Cardiac muscle cell (in vitro differentiated cells and primary cell): ENCODE measurements around the gene CELSR1. TPM values are rescaled to one million over a fixed set of nuclear protein-coding genes. Genes with fewer than 3 reads are reported as not detected.

Experiments
- DNase-seq, 2 donors: peaks; one replicate each; pipeline versions ENCODE4 v3.0.0 to v3.0.0-alpha.2; 2010 to 2017; ENCODE audit warnings: low read depth in 1 of 2, low spot score in 1 of 2
- H3K27ac ChIP-seq: fragments of 200-600 bp; sonication (generic); 2 replicates; pipeline ENCODE4 v1.5.1; 2016
- H3K27me3 ChIP-seq: fragments of 200-600 bp; sonication (generic); 2 replicates; pipeline ENCODE4 v1.6.0; 2016; ENCODE audit warnings: control low read depth
- H3K36me3 ChIP-seq: fragments of 200-600 bp; sonication (generic); 2 replicates; pipeline ENCODE4 v1.5.1; 2016; ENCODE audit warnings: control low read depth
- H3K4me1 ChIP-seq: fragments of 200-600 bp; sonication (generic); 2 replicates; pipeline ENCODE4 v1.8.1; 2017; ENCODE audit warnings: low read depth, mild to moderate bottlenecking, mixed run types
- H3K4me3 ChIP-seq: fragments of 200-600 bp; sonication (generic); 2 replicates; pipeline ENCODE4 v1.5.1; 2016; ENCODE audit warnings: mild to moderate bottlenecking
- H3K9me3 ChIP-seq: fragments of 200-600 bp; sonication (generic); 2 replicates; pipeline ENCODE4 v1.5.1; 2017; ENCODE audit warnings: low read depth, mild to moderate bottlenecking, control low read depth
- CTCF ChIP-seq: IDR thresholded peaks from 2 replicates; pipeline ENCODE4 v1.5.1; 2012; ENCODE audit warnings: low read depth, mild to moderate bottlenecking, low read length
- polyA plus RNA-seq: library from polyadenylated mRNA; unstranded; fragments of >200 nt; fragmentation: Nextera tagmentation; extraction: Ambion mirVana; gene quantifications from 2 replicates; pipeline ENCODE4 v1.2.1, GENCODE V29; 2016
- total RNA-seq: library from RNA; depleted of rRNA; stranded (reverse); fragments of >200 nt; gene quantifications from 2 replicates; pipeline ENCODE4 v1.2.3, GENCODE V29; 2016

The CELSR1 gene
- total and polyA plus RNA-seq, 2 experiments from 2014 or later: 9.0 to 37.4 TPM

- no peak for TF ChIP-seq CTCF
- peak; percentile 69 to 82 for DNase-seq
- peak overlapping the region; percentile 77 for H3K4me3 ChIP-seq
- no peaks in the 10 kb centered on the region for H3K36me3 ChIP-seq
- peak overlapping the region; percentile 10 for H3K27ac ChIP-seq
- H3K27me3 ChIP-seq: no peaks in the 10 kb centered on the region
- H3K9me3 ChIP-seq: no peaks in the 10 kb centered on the region
- peaks cover 39% of the 10 kb centered on the region for H3K4me1 ChIP-seq
These were observed 39.3 kb upstream of the CELSR1 start for GRCh38 chr22:46576556-46577367.

GRCh38 chr22:46575911-46576555 lies 38.6 kb upstream of the CELSR1 start:
- H3K27ac ChIP-seq: peak overlapping the region; percentile 37
- peak overlapping the region; percentile 28 for H3K4me3 ChIP-seq
- H3K4me1 ChIP-seq: peaks cover 39% of the 10 kb centered on the region
- no peaks in the 10 kb centered on the region for H3K9me3 ChIP-seq
- TF ChIP-seq CTCF: no peak
- H3K27me3 ChIP-seq: no peaks in the 10 kb centered on the region
- H3K36me3 ChIP-seq: no peaks in the 10 kb centered on the region
- DNase-seq: peak in 1 of 2 donors; percentile 38

- Histone ChIP-seq H3K9me3 (no peaks in the 10 kb centered on the region), H3K4me3 (no peak overlapping the region), H3K27ac (peak overlapping the region; percentile 37), H3K27me3 (no peaks in the 10 kb centered on the region), H3K4me1 (peaks cover 37% of the 10 kb centered on the region), H3K36me3 (no peaks in the 10 kb centered on the region)
- peak; percentile 36 to 43 for DNase-seq
- TF ChIP-seq CTCF: no peak
These were observed 37.8 kb upstream of the CELSR1 start for GRCh38 chr22:46574993-46575910.

- Histone ChIP-seq H3K9me3 (no peaks in the 10 kb centered on the region), H3K27me3 (no peaks in the 10 kb centered on the region), H3K36me3 (no peaks in the 10 kb centered on the region), H3K4me1 (peaks cover 30% of the 10 kb centered on the region), H3K4me3 (no peak overlapping the region), H3K27ac (no peak overlapping the region)
- no peak for DNase-seq
- no peak for TF ChIP-seq CTCF
These were observed 37.1 kb upstream of the CELSR1 start for GRCh38 chr22:46574438-46574992.
